HL-60 (cell line): ENCODE data around the gene SLC35E4.
A peak's percentile ranks its signal among the peaks of the same experiment; 100 is the strongest.

ENCODE experiments used
- DNase-seq, 2 experiments: peaks; one replicate each; pipeline ENCODE4 v3.0.0-alpha.2; 2010 to 2020; ENCODE audit warnings: low read depth in 1 of 2, low spot score in 1 of 2
- H3K27ac ChIP-seq: fragments of 250-450 bp; sonication (Bioruptor Pico); replicated peaks from 2 replicates; pipeline ENCODE4 v1.5.1; 2020; ENCODE audit warnings: mild to moderate bottlenecking, moderate library complexity
- H3K27me3 ChIP-seq: fragments of 250-450 bp; sonication (Bioruptor Pico); 2 replicates; pipeline ENCODE4 v1.5.1; 2021; ENCODE audit warnings: mild to moderate bottlenecking, moderate library complexity; ENCODE audit not compliant: insufficient read depth, poor library complexity, severe bottlenecking
- H3K4me3 ChIP-seq: replicated peaks from 2 replicates; pipeline ENCODE4 v1.5.1; 2011; ENCODE audit warnings: mild to moderate bottlenecking, control low read depth, low read length; ENCODE audit not compliant: insufficient read depth
- CTCF ChIP-seq: IDR thresholded peaks from one replicate; pipeline ENCODE4 v1.5.1; 2011; ENCODE audit warnings: low read length, control low read depth, inconsistent platforms; ENCODE audit not compliant: insufficient read depth
- GABPA ChIP-seq: IDR thresholded peaks from 2 replicates; pipeline ENCODE4 v1.6.1; 2012; ENCODE audit warnings: low read depth
- POLR2AphosphoS5 ChIP-seq: IDR thresholded peaks from 2 replicates; pipeline ENCODE4 v1.6.1; 2012; ENCODE audit warnings: low read depth
- REST ChIP-seq: IDR thresholded peaks from 2 replicates; pipeline ENCODE4 v1.6.1; 2012; ENCODE audit warnings: low read depth; ENCODE audit not compliant: insufficient replicate concordance
- SPI1 ChIP-seq: IDR thresholded peaks from 2 replicates; pipeline ENCODE4 v1.6.1; 2012; ENCODE audit warnings: low read depth, mild to moderate bottlenecking, borderline replicate concordance

SLC35E4 gene

GRCh38 chr22:30634471-30635233, 929 bp upstream of the SLC35E4 start:
- Histone ChIP-seq H3K27me3 (peaks cover 3% of the 10 kb centered on the region), H3K4me3 (peak overlapping the region; percentile 46), H3K27ac (no peak overlapping the region)
- TF ChIP-seq CTCF = peak; percentile 87
- no peak for TF ChIP-seq REST
- no peak for TF ChIP-seq POLR2AphosphoS5
- TF ChIP-seq GABPA = no peak
- peak; percentile 68 to 80 for DNase-seq

GRCh38 chr22:30636226-30637077, 871 bp downstream of the SLC35E4 start:
- no peak for DNase-seq
- no peak overlapping the region for H3K27ac ChIP-seq
- peaks cover 3% of the 10 kb centered on the region for H3K27me3 ChIP-seq
- TF ChIP-seq CTCF = no peak
- no peak for TF ChIP-seq REST
- TF ChIP-seq GABPA = no peak
- TF ChIP-seq POLR2AphosphoS5 = no peak
- no peak for TF ChIP-seq SPI1
- H3K4me3 ChIP-seq = peak overlapping the region; percentile 46

GRCh38 chr22:30637701-30638114, 2.1 kb downstream of the SLC35E4 start:
- Histone ChIP-seq H3K4me3 (no peak overlapping the region), H3K27ac (no peak overlapping the region), H3K27me3 (peaks cover 3% of the 10 kb centered on the region)
- DNase-seq = no peak
- no peak for TF ChIP-seq REST
- TF ChIP-seq POLR2AphosphoS5 = no peak
